HG03469 (cell line): ENCODE results near the gene ZIC1.

Experiments
- ATAC-seq: cut with Tn5 transposase; IDR thresholded peaks from one replicate; pipeline ENCODE4 v1.9.1; 2021; ENCODE audit warnings: mild to moderate bottlenecking, moderate library complexity, moderate number of reproducible peaks; ENCODE audit not compliant: unreplicated experiment

The ZIC1 gene

GRCh38 chr3:147394884-147395225 lies 14.3 kb upstream of the ZIC1 start:
- no peak for ATAC-seq

- ATAC-seq: no peak
Observed at GRCh38 chr3:147395899-147396711, 13.1 kb upstream of the ZIC1 start.

GRCh38 chr3:147396712-147397046 lies 12.5 kb upstream of the ZIC1 start:
- no peak for ATAC-seq

GRCh38 chr3:147397155-147397874 lies 11.8 kb upstream of the ZIC1 start:
- ATAC-seq: no peak

- no peak for ATAC-seq
Observed at GRCh38 chr3:147397875-147398812, 11.0 kb upstream of the ZIC1 start.

- ATAC-seq: no peak
Observed at GRCh38 chr3:147398813-147399534, 10.2 kb upstream of the ZIC1 start.

GRCh38 chr3:147400111-147400510 lies 9.1 kb upstream of the ZIC1 start:
- no peak for ATAC-seq

- no peak for ATAC-seq
Observed at GRCh38 chr3:147400999-147401398, 8.2 kb upstream of the ZIC1 start.

GRCh38 chr3:147401421-147401820 lies 7.7 kb upstream of the ZIC1 start:
- ATAC-seq: no peak

- ATAC-seq: no peak
Observed at GRCh38 chr3:147402159-147402558, 7.0 kb upstream of the ZIC1 start.

GRCh38 chr3:147403511-147403910 lies 5.7 kb upstream of the ZIC1 start:
- ATAC-seq: no peak

GRCh38 chr3:147404000-147404799 lies 5.0 kb upstream of the ZIC1 start:
- ATAC-seq: no peak

- no peak for ATAC-seq
Observed at GRCh38 chr3:147404800-147405230, 4.3 kb upstream of the ZIC1 start.

GRCh38 chr3:147405231-147406027 lies 3.7 kb upstream of the ZIC1 start:
- ATAC-seq: no peak

- ATAC-seq: no peak
Observed at GRCh38 chr3:147406028-147406931, 2.9 kb upstream of the ZIC1 start, which contains the start of gene ZIC4. Gene ZIC4 (minus strand): TSS chr3:147406543. CDS start chr3:147402797, 3,746 bp downstream.

GRCh38 chr3:147407114-147407497 lies 2.1 kb upstream of the ZIC1 start:
- no peak for ATAC-seq

- no peak for ATAC-seq
Observed at GRCh38 chr3:147407498-147408187, 1.5 kb upstream of the ZIC1 start.
